ENCODE results near the gene SEC24B. TPM values are rescaled to one million over a fixed set of nuclear protein-coding genes. Genes with fewer than 3 reads are reported as not detected.

The SEC24B gene
- total RNA-seq, 2 donors from 2014 or later, result 42.5 to 48.6 TPM

DNA sequence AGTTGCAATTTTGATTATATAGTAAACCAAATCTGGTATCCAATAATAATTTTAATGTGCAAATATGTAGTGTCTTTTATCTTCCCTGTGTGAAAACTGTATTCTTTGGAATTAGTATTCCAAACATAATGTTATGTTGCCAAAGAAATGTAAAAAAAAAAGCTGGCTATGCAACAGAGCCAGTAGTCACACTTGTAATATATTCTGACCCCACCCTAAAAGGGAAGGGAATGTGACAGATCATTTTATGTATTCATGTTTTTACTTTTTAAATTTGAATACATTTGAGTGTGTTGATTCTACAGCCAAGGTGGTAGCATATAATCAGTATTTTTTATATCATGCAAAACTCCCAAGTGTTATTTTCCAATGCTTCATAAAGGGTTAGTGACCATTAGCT lies 98.6 kb downstream of the SEC24B start:
- Mint-ChIP-seq H3K27me3 (ENCODE audit: insufficient read depth) (no peaks in the 10 kb centered on the region), H3K27ac (no peak overlapping the region), H3K9me3 (peaks cover 3% of the 10 kb centered on the region), H3K4me1 (no peaks in the 10 kb centered on the region), H3K36me3 (ENCODE audit: low read depth) (peaks cover 85% of the 10 kb centered on the region), H3K4me3 (no peak overlapping the region)
- DNase-seq, result no peak
- no peak overlapping the region for H3K9ac ChIP-seq (ENCODE audit: extremely low read depth, low read length, poor library complexity, severe bottlenecking)
- no peak overlapping the region for H3K27ac ChIP-seq (ENCODE audit: low read depth, low read length)
- H3K9me3 ChIP-seq (ENCODE audit: control insufficient read depth, low read length), result peaks cover 17% of the 10 kb centered on the region
- H3K27me3 ChIP-seq (ENCODE audit: control insufficient read depth, insufficient read depth, low read length, poor library complexity, severe bottlenecking), result no peaks in the 10 kb centered on the region
- no peak overlapping the region for H3K4me3 ChIP-seq (ENCODE audit: low read length)
- H3K36me3 ChIP-seq (ENCODE audit: control insufficient read depth, insufficient read depth, low read length), result peaks cover 92% of the 10 kb centered on the region
- TF ChIP-seq CTCF (conservative IDR thresholded peaks at IDR 0.05), result no peak
- H3K4me1 ChIP-seq (ENCODE audit: control insufficient read depth, insufficient read depth, low read length), result no peaks in the 10 kb centered on the region

DNA sequence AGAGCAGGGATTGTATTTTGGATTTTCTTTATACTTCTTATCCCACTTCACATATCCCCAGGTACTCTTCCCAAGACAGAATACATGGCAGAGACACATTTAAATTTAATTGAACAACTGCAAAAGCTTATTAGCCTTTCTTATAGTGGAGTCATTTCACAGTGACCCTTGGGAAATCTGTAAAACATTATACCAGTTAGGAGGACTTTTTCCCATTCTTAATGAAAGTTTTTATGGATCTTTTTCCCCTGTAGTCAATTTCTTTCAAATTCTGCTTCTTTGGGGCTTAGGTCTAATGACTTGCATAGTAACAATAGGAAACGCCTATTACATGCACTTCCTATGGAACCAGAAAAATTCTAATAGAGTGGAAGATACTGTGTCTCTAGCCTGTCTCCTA lies 111.8 kb downstream of the SEC24B start:
- Histone ChIP-seq H3K9me3 (ENCODE audit: control insufficient read depth, low read length) (no peaks in the 10 kb centered on the region), H3K36me3 (ENCODE audit: control insufficient read depth, insufficient read depth, low read length) (peaks cover 42% of the 10 kb centered on the region), H3K4me3 (ENCODE audit: low read length) (no peak overlapping the region), H3K27me3 (ENCODE audit: control insufficient read depth, insufficient read depth, low read length, poor library complexity, severe bottlenecking) (no peaks in the 10 kb centered on the region), H3K27ac (ENCODE audit: low read depth, low read length) (no peak overlapping the region), H3K9ac (ENCODE audit: extremely low read depth, low read length, poor library complexity, severe bottlenecking) (no peak overlapping the region), H3K4me1 (ENCODE audit: control insufficient read depth, insufficient read depth, low read length) (no peaks in the 10 kb centered on the region)
- Mint-ChIP-seq H3K27ac (no peak overlapping the region), H3K36me3 (ENCODE audit: low read depth) (peaks cover 19% of the 10 kb centered on the region), H3K4me1 (peaks cover 8% of the 10 kb centered on the region), H3K4me3 (no peak overlapping the region), H3K27me3 (ENCODE audit: insufficient read depth) (no peaks in the 10 kb centered on the region), H3K9me3 (no peaks in the 10 kb centered on the region)
- no peak for TF ChIP-seq CTCF (conservative IDR thresholded peaks at IDR 0.05)
- DNase-seq, result no peak
- 100% methylated on average over 1 of the region's 1 CpG for WGBS, 2 experiments (ENCODE audit: insufficient coverage in 1 of 2, insufficient read length in 1 of 2)

- no peak overlapping the region for H3K27ac Mint-ChIP-seq
- H3K27ac ChIP-seq (ENCODE audit: low read depth, low read length), result no peak overlapping the region
- no peaks in the 10 kb centered on the region for H3K9me3 Mint-ChIP-seq
Measured at GRCh38 chr4:109547394-109547793, 113.8 kb downstream of the SEC24B start.

More at GRCh38 chr4:109547394-109547793, 113.8 kb downstream of the SEC24B start:
- Histone ChIP-seq H3K27me3 (ENCODE audit: control insufficient read depth, insufficient read depth, low read length, poor library complexity, severe bottlenecking) (no peaks in the 10 kb centered on the region), H3K9ac (ENCODE audit: extremely low read depth, low read length, poor library complexity, severe bottlenecking) (no peak overlapping the region), H3K4me3 (ENCODE audit: low read length) (no peak overlapping the region), H3K36me3 (ENCODE audit: control insufficient read depth, insufficient read depth, low read length) (peaks cover 22% of the 10 kb centered on the region), H3K4me1 (ENCODE audit: control insufficient read depth, insufficient read depth, low read length) (no peaks in the 10 kb centered on the region), H3K9me3 (ENCODE audit: control insufficient read depth, low read length) (no peaks in the 10 kb centered on the region)
- Mint-ChIP-seq H3K4me3 (no peak overlapping the region), H3K27me3 (ENCODE audit: insufficient read depth) (no peaks in the 10 kb centered on the region), H3K36me3 (ENCODE audit: low read depth) (peaks cover 10% of the 10 kb centered on the region), H3K4me1 (peaks cover 8% of the 10 kb centered on the region)
- 85 to 91% methylated on average over 4 to 5 of the region's 5 CpGs for WGBS, 2 experiments (ENCODE audit: insufficient coverage in 1 of 2, insufficient read length in 1 of 2)
- no peak for DNase-seq
- TF ChIP-seq CTCF (conservative IDR thresholded peaks at IDR 0.05), result no peak

All from endodermal cell (in vitro differentiated cells).